Choroid plexus epithelial cell (primary cell): ENCODE data around the gene KLHL41.
A peak's percentile ranks its signal among the peaks of the same experiment; 100 is the strongest.
"Not testable (repeated sequence)": the region's sequence is repeated elsewhere in the genome, so short reads cannot be mapped to it uniquely, and the experiment has no call there.

Experiments
- DNase-seq: peaks from one replicate; pipeline ENCODE4 v3.0.0-alpha.2; 2010; ENCODE audit warnings: low read depth
- H3K4me3 ChIP-seq: 2 replicates; pipeline ENCODE4 v1.5.1; 2011; ENCODE audit warnings: low read depth, mild to moderate bottlenecking, control low read depth, low read length, moderate library complexity
- TF ChIP-seq, protein P1 (sequence below): conservative IDR thresholded peaks from 2 replicates; pipeline ENCODE4 v1.5.1; 2011; ENCODE audit warnings: low read depth, mild to moderate bottlenecking, control low read depth, inconsistent platforms, low read length, moderate library complexity

KLHL41 gene

DNA sequence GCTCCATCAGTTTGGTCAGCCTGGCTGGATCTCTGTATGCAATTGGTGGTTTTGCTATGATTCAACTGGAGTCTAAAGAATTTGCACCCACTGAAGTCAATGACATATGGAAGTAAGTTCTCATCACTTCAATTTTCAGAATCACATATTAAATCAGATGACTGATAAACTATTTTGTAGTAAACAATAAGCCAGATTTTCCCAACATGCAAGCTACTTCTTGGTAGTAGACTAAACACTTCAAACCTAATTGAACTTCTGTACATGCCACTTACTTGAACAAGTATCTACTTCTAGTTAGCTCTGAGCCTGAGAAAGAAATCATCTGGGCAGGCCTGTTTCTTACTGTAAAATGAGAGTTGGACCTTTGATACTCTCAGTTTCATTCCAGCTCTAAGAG lies 11.4 kb downstream of the KLHL41 start:
- TF ChIP-seq, protein P1, sequence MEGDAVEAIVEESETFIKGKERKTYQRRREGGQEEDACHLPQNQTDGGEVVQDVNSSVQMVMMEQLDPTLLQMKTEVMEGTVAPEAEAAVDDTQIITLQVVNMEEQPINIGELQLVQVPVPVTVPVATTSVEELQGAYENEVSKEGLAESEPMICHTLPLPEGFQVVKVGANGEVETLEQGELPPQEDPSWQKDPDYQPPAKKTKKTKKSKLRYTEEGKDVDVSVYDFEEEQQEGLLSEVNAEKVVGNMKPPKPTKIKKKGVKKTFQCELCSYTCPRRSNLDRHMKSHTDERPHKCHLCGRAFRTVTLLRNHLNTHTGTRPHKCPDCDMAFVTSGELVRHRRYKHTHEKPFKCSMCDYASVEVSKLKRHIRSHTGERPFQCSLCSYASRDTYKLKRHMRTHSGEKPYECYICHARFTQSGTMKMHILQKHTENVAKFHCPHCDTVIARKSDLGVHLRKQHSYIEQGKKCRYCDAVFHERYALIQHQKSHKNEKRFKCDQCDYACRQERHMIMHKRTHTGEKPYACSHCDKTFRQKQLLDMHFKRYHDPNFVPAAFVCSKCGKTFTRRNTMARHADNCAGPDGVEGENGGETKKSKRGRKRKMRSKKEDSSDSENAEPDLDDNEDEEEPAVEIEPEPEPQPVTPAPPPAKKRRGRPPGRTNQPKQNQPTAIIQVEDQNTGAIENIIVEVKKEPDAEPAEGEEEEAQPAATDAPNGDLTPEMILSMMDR, result no peak

DNA sequence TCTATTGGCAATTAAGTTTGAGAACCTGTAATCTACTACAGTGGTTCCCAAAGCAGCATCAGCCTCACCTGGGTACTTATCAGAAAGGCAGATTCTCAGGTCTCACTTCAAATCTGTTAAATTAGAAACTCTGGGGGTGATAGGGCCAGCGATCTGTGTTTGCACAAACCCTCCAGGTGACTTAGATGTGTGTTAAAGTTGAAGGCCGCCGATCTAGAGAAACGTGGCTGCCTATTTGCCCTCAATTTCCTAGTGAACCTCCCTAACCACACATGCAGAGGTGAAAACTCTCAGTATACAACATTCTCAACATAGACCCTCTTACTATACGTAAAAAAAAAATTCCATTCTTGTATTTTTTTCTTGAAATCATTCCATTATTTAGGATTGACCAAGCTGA lies 14.2 kb downstream of the KLHL41 start:
- DNase-seq, result no peak
- TF ChIP-seq, protein P1, result no peak
- no peak overlapping the region for H3K4me3 ChIP-seq

More for the DNA sequence above, 11.4 kb downstream of the KLHL41 start:
- no peak overlapping the region for H3K4me3 ChIP-seq
- DNase-seq, result no peak

DNA sequence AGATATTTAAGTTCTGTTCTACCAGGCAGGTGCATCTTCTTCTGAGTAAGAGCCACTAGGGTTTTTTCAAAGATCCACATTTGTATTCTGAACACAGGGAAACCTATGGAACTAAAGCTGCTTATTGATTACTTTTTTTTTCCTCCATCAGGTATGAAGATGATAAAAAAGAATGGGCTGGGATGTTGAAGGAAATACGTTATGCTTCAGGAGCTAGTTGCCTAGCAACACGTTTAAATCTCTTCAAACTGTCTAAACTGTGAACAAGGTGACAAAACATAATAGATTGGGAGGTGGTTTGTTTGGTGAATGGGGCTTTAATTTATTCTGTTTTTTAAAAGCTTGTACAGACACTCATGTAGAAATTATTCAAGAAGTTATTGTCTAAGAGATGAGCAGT lies 15.9 kb downstream of the KLHL41 start:
- H3K4me3 ChIP-seq, result no peak overlapping the region
- DNase-seq, result no peak
- TF ChIP-seq, protein P1, result no peak

DNA sequence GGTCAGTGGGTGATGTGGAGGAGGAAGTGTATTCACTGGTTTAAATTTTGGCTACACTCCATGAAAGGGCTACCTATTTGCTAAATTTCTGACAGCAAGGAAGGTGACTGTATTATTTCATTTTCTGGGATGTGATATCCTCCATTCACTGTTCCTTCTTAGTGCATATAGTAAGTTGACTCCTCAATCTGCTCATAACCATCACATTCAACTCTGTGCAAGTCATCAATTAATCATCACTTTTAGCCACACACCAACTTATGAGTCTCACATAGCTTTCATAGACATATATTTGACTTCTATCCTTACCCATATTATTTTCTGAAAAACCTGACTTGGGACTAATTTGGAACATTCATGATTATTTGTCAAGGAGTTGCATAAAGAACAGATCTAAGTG lies 16.9 kb downstream of the KLHL41 start:
- no peak overlapping the region for H3K4me3 ChIP-seq
- no peak for DNase-seq
- TF ChIP-seq, protein P1, result no peak

DNA sequence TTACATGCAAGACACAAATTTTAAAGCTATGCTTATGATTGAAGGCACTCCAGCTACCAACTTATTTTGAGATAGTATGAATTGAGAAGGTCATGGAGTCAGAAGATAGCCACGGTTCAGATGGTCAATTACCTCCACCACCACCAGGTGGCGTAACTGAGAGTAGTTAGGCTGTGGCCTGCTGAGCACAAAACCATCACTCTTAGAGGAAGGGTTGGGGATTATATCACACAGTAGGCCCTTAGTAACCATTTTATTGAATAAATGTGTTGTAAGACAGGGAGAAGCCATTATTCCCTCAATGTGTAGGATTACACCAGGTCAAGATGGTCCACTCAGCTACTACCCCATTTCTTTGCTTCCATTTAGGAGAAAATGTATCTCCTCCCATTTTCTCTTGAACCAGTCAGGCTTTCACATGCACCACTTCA lies 18.8 kb downstream of the KLHL41 start:
- TF ChIP-seq, protein P1, result peak; percentile 91
- H3K4me3 ChIP-seq, result no peak overlapping the region
- peak; percentile 68 for DNase-seq

DNA sequence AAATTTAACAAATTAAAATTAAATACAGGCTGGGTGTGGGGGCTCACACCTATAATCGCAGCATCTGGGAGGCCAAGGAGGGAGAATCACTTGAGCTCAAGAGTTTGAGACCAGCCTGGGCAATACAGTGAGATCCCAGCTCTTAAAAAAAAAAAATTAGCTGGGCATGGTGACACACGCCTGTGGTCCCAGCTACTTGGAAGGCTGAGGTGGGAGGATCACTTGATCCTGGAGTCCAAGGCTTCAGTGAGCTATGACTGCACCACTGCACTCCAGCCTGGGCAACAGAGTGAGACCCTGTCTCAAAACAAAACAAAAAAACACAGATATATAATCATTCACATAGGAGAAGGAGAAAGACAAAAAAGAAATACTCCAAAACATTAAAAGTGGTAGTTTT lies 30.0 kb downstream of the KLHL41 start:
- not testable (repeated sequence) for H3K4me3 ChIP-seq, DNase-seq

DNA sequence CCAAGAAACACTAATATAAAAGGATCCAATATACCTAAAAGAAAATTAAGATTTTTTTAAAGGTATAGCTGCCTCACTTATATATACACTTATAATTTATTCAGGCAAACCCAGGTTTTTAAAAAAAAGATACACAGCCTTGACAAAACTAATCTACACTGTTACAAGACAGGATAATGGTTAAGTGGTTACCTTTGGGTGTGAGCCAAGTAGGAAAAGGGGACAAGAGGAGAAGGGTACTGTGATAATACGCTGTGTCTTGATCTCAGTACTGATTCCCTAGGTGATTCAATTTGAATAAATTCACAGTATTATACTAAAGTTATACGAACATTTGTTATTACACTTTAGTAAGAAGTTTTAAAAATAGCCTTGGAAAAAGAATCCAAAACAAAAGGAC lies 30.6 kb downstream of the KLHL41 start:
- no peak for DNase-seq
- H3K4me3 ChIP-seq, result no peak overlapping the region
- TF ChIP-seq, protein P1, result no peak

DNA sequence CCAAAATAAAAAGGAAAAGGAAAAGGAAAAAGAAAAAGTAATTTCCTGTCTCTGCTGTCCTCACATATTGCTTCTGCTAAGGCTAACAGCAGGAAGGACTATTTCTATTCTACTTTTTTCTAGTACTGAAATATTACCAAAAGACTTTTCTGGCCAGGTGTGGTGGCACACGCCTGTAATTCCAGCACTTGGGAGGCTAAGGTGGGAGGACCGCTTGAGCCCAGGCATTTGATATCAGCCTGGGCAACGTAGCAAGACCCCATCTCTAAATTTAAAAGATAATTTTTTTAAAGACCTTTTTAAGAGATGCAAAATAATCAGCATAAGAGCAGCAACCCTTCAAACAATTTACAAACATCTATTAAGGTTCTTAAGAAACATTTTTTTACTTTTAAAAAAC lies 32.9 kb downstream of the KLHL41 start:
- H3K4me3 ChIP-seq, result no peak overlapping the region
- TF ChIP-seq, protein P1, result no peak
- no peak for DNase-seq
